Measurements from ENCODE around the gene PTPRK.

PTPRK gene

DNA sequence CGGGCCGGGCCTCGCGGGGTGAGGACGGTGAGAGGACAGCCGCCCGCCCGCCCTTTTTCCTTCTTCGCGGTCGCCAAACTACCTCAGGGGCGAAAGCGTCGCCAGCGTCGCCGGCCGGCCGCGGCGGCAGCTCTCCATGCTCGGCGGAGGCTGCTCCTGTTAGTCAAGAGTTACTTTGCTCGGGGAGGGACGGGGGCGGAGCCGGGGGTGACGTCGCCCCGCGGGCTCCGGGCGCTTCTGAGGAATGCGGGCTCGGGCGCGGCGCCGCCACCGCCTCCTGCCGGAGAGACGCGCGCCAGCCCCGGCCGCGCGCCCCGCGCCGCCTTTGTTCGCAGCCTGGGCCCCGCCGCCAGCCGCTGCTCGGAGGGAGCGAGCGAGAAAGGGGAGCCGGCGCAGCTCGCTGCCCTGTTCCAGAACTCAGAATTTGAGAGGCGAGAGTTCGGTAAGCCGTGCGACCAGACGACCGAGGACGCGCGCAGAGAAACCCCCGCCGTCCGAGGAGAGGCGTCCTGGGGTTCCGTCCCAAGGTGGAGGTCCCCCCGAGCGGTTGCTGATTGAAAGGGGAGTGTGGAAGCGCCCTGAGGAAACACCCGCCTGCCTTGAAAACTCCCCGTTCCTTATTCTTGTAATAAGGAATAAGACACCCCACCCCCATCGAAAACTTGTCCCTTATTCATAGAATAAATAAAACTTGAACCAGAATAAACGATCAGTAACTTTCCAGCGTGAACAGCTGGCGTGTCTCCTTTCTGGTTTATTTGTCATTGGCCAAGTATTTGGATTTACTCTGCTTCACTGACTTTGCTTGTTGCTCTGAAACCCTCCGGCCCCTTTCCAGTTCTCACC lies at the start of gene PTPRK:
PTPRK (minus strand) TSS at position 164 of the 846 bp plus-strand sequence. CDS start 241 bp downstream, outside the sequence.
- Histone ChIP-seq H3K4me3 (peak within 1 kb of the TSS; percentile 94), H3K27ac (peak within 1 kb of the TSS; percentile 88 to 95)
- TF ChIP-seq, protein P1, sequence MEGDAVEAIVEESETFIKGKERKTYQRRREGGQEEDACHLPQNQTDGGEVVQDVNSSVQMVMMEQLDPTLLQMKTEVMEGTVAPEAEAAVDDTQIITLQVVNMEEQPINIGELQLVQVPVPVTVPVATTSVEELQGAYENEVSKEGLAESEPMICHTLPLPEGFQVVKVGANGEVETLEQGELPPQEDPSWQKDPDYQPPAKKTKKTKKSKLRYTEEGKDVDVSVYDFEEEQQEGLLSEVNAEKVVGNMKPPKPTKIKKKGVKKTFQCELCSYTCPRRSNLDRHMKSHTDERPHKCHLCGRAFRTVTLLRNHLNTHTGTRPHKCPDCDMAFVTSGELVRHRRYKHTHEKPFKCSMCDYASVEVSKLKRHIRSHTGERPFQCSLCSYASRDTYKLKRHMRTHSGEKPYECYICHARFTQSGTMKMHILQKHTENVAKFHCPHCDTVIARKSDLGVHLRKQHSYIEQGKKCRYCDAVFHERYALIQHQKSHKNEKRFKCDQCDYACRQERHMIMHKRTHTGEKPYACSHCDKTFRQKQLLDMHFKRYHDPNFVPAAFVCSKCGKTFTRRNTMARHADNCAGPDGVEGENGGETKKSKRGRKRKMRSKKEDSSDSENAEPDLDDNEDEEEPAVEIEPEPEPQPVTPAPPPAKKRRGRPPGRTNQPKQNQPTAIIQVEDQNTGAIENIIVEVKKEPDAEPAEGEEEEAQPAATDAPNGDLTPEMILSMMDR (IDR thresholded peaks at IDR 0.05) = peak; percentile 65
- DNase-seq (ENCODE audit: low spot score) = peak; percentile 94

DNA sequence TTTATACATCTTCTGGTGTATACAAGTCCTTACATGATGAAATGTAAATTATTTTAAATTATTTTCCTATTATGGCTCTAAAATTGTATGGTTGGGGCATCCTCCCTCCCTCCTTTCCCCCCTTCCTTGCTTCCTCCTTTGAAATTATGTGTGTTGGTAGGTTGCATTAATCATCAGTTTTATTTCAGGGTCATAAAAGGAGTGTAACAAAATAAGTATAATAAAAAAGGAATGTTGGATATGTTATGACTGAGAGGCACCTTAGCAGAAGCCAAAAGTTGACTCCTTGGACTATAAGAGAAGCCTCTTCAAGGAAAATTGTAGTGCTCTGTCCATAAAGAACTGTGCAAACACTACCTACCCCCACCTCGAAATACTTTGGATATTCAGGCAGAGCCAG lies 46.6 kb upstream of the PTPRK start:
- Histone ChIP-seq H3K4me3 (no peak overlapping the region), H3K27ac (no peak overlapping the region)
- TF ChIP-seq, protein P1 (IDR thresholded peaks at IDR 0.05) = no peak
- no peak for DNase-seq (ENCODE audit: low spot score)

DNA sequence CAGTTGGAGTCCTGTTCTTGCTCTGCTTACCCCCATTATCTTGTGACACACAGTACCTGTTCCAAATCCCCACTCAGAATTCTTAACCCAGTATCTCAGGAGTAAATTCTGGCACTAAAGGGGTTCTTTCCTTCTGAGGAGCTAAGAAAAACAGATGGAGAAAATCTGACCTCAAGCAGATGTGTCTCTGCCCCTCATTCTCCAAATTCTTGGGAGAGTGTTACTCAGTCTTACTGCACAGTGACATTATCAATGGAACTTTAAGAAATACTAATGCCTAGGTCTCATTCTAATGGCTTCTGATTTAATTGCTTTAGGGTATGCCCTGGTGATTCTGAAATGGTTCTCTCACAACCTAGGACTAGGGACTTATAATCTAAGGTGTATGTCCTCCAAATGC lies 40.6 kb upstream of the PTPRK start:
- DNase-seq (ENCODE audit: low spot score) = no peak
- no peak overlapping the region for H3K4me3 ChIP-seq
- TF ChIP-seq, protein P1 (IDR thresholded peaks at IDR 0.05) = no peak
- no peak overlapping the region for H3K27ac ChIP-seq

DNA sequence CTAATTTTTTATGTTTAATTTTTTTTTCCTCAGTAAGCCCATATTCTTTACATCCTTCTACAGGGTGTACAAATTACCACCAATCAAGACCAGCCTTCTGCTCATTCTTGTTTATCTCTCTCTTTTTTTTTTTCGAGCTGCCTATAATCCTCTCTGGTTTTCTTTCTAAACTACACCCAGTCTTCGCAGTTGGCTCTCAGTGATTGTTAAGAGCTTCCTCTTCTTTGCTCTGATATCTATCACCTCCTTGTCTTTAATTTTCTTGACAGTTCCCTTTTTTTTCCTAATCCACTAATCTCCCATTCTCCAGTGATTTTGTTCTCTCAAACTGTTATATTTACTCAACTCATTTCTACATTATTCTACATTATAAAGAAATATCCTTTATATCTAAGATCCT lies 38.5 kb upstream of the PTPRK start:
- H3K27ac ChIP-seq = no peak overlapping the region
- DNase-seq (ENCODE audit: low spot score) = no peak
- TF ChIP-seq, protein P1 (IDR thresholded peaks at IDR 0.05) = no peak
- no peak overlapping the region for H3K4me3 ChIP-seq

DNA sequence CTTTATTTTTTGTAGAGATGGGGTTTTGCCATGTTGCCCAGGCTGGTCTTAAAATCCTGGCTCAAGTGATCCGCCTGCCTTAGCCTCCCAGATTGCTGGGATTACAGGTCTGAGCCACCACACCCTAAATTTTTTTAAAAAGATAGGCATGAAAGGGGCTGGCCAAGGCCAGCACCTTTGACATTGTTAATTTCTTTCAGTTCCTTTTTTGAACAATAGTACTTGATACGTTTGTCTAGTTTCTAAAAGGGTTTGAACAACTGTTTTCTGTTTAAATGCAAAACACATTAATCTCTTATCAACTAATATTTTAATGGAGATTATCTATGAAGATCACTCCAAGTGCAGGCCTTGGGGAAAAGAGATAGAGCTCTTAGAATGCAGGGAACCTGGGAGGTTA lies 37.6 kb upstream of the PTPRK start:
- Histone ChIP-seq H3K4me3 (no peak overlapping the region), H3K27ac (no peak overlapping the region)
- no peak for DNase-seq (ENCODE audit: low spot score)
- TF ChIP-seq, protein P1 (IDR thresholded peaks at IDR 0.05) = no peak

DNA sequence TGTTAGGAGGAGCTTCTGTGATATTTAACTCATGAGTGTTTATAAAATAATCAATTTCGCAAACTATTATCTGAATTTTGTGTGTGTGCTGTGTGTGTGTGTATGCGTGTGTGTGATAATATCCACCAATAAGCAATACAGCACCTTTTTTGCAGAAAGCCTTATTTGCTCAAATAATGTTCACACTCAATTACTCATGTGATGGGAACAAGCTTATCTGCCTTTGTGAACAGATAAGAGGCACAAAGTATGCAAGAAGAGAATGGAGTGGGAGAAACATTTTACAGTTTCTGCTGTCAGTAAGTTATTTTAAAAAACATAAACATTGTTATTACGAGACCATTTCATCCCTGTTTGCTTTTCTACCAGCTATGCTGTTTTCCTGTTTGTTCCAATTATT lies 36.7 kb upstream of the PTPRK start:
- TF ChIP-seq, protein P1 (IDR thresholded peaks at IDR 0.05) = no peak
- H3K27ac ChIP-seq = no peak overlapping the region
- no peak overlapping the region for H3K4me3 ChIP-seq
- no peak for DNase-seq (ENCODE audit: low spot score)

DNA sequence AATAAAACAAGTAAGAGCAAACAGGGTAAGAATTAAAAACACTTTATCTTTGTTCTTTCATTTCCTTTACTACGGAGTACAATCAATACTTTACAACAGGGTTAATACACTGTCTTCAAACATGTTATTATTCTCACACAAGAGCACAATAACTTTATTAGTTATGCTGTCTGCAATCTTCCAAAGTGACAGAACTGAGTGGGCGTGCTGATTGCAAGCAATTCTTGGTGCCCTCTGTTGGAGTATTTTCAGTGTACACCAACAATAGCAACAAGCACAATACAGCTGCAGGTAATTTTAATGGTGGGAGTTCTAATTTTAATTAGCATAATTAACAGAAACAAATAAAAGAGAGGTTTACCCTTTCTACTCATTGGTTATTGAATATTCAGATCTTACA lies 33.9 kb upstream of the PTPRK start:
- TF ChIP-seq, protein P1 (IDR thresholded peaks at IDR 0.05) = no peak
- Histone ChIP-seq H3K4me3 (no peak overlapping the region), H3K27ac (no peak overlapping the region)
- DNase-seq (ENCODE audit: low spot score) = no peak

Measured in coronary artery (tissue), 2 donors.